ENCODE measurements around the gene OR2Z1. TPM values are rescaled to one million over a fixed set of nuclear protein-coding genes. Genes with fewer than 3 reads are reported as not detected.
"Not testable (repeated sequence)": the region's sequence is repeated elsewhere in the genome, so short reads cannot be mapped to it uniquely, and the experiment has no call there.

The OR2Z1 gene
- total RNA-seq, 6 experiments from 2014 or later = not detected

GRCh38 chr19:8738377-8738776, 16.9 kb downstream of the OR2Z1 start:
- no peak overlapping the region for H3K27ac ChIP-seq
- 60% methylated on average over 8 of the region's 8 CpGs for WGBS (ENCODE audit: insufficient coverage, low coverage, low lambda C conversion rate, missing lambda C conversion rate)
- no peaks in the 10 kb centered on the region for H3K9me3 ChIP-seq
- intact Hi-C loops (cut with DNase I) = no loop called here
- H3K27me3 ChIP-seq = no peaks in the 10 kb centered on the region
- no peaks in the 10 kb centered on the region for H3K36me3 ChIP-seq
- ATAC-seq (no peak), DNase-seq (no peak)
- no peak overlapping the region for H3K4me3 ChIP-seq
- H3K4me1 ChIP-seq = no peaks in the 10 kb centered on the region
- TF ChIP-seq, protein P1, sequence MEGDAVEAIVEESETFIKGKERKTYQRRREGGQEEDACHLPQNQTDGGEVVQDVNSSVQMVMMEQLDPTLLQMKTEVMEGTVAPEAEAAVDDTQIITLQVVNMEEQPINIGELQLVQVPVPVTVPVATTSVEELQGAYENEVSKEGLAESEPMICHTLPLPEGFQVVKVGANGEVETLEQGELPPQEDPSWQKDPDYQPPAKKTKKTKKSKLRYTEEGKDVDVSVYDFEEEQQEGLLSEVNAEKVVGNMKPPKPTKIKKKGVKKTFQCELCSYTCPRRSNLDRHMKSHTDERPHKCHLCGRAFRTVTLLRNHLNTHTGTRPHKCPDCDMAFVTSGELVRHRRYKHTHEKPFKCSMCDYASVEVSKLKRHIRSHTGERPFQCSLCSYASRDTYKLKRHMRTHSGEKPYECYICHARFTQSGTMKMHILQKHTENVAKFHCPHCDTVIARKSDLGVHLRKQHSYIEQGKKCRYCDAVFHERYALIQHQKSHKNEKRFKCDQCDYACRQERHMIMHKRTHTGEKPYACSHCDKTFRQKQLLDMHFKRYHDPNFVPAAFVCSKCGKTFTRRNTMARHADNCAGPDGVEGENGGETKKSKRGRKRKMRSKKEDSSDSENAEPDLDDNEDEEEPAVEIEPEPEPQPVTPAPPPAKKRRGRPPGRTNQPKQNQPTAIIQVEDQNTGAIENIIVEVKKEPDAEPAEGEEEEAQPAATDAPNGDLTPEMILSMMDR (IDR thresholded peaks at IDR 0.05) = no peak
- TF ChIP-seq POLR2A (IDR thresholded peaks at IDR 0.05) = no peak

- H3K4me1 ChIP-seq; H3K27me3 ChIP-seq; H3K27ac ChIP-seq; DNase-seq; intact Hi-C loops (cut with DNase I); H3K4me3 ChIP-seq; H3K36me3 ChIP-seq; ATAC-seq; H3K9me3 ChIP-seq: not testable (repeated sequence)
- WGBS (ENCODE audit: insufficient coverage, low coverage, low lambda C conversion rate, missing lambda C conversion rate) = 58% methylated on average over 2 of the region's 55 CpGs
These were observed 18.0 kb downstream of the OR2Z1 start for GRCh38 chr19:8739291-8740065.

GRCh38 chr19:8767257-8767656, 45.8 kb downstream of the OR2Z1 start:
- H3K9me3 ChIP-seq; H3K4me3 ChIP-seq; ATAC-seq; H3K27me3 ChIP-seq; H3K27ac ChIP-seq; H3K4me1 ChIP-seq; H3K36me3 ChIP-seq; DNase-seq; intact Hi-C loops (cut with DNase I): not testable (repeated sequence)
- WGBS (ENCODE audit: insufficient coverage, low coverage, low lambda C conversion rate, missing lambda C conversion rate) = 77% methylated on average over 5 of the region's 11 CpGs

- H3K27me3 ChIP-seq; H3K4me3 ChIP-seq; H3K27ac ChIP-seq; DNase-seq; ATAC-seq; intact Hi-C loops (cut with DNase I); H3K36me3 ChIP-seq; H3K4me1 ChIP-seq; H3K9me3 ChIP-seq: not testable (repeated sequence)
- WGBS (ENCODE audit: insufficient coverage, low coverage, low lambda C conversion rate, missing lambda C conversion rate) = 63% methylated on average over 3 of the region's 8 CpGs
These were observed 47.8 kb downstream of the OR2Z1 start for GRCh38 chr19:8769265-8769664.

GRCh38 chr19:8773587-8773986, 52.2 kb downstream of the OR2Z1 start:
- ATAC-seq; H3K4me3 ChIP-seq; H3K27me3 ChIP-seq; DNase-seq; H3K27ac ChIP-seq; intact Hi-C loops (cut with DNase I); H3K4me1 ChIP-seq; H3K36me3 ChIP-seq; H3K9me3 ChIP-seq: not testable (repeated sequence)
- WGBS (ENCODE audit: insufficient coverage, low coverage, low lambda C conversion rate, missing lambda C conversion rate) = no CpG with 5 or more reads among the region's 12 CpGs

Small RNA genes lying within 50 kb of the gene (small RNA-seq; reads per million reads assigned to genes)
- 0 reads per million in 2 experiments for gene AC012616.1

Other genes with a start within 250 kb of the OR2Z1 start
- gene PRAM1, start 219.0 kb upstream of the OR2Z1 start, total RNA-seq = 1 to 10 TPM in 5 of 6 experiments, under 1 TPM in 1; 0.74 to 3.3 (median 1.5) TPM
- gene ZNF414, start 207.5 kb upstream of the OR2Z1 start, total RNA-seq = 10 to 100 TPM in 4 of 6 experiments, 1 to 10 TPM in 2; 9.5 to 17.4 (median 11.9) TPM
- gene MYO1F, start 144.2 kb upstream of the OR2Z1 start, total RNA-seq = 10 to 100 TPM in 4 of 6 experiments, 1 to 10 TPM in 2; 7.9 to 21.5 (median 10.2) TPM
- 10 to 100 TPM in 3 of 6 experiments, 1 to 10 TPM in 3; 5.0 to 12.2 (median 9.3) TPM for gene ADAMTS10, start 110.9 kb upstream of the OR2Z1 start, total RNA-seq
- not detected for gene NFILZ, start 91.0 kb upstream of the OR2Z1 start, total RNA-seq
- gene ACTL9, start 22.8 kb upstream of the OR2Z1 start, total RNA-seq = not detected
- gene ZNF558, start 110.7 kb downstream of the OR2Z1 start, total RNA-seq = 10 to 100 TPM in 3 of 6 experiments, 1 to 10 TPM in 3; 6.9 to 15.9 (median 9.9) TPM
- gene MBD3L1, start 110.7 kb downstream of the OR2Z1 start, total RNA-seq = not detected